Stimulated activated CD8-positive, alpha-beta memory T cell treated with anti-CD3 and anti-CD28 coated beads, Interleukin-15, amount 100 ng/mL, for 1 hour (primary cell): ENCODE measurements around the gene MGAT3.
"Not testable (repeated sequence)": the region's sequence is repeated elsewhere in the genome, so short reads cannot be mapped to it uniquely, and the experiment has no call there.

ENCODE experiments used
- DNase-seq: peaks from one replicate; pipeline ENCODE4 v3.0.0-alpha.2; 2020; ENCODE audit warnings: low read depth

The MGAT3 gene, protein sequence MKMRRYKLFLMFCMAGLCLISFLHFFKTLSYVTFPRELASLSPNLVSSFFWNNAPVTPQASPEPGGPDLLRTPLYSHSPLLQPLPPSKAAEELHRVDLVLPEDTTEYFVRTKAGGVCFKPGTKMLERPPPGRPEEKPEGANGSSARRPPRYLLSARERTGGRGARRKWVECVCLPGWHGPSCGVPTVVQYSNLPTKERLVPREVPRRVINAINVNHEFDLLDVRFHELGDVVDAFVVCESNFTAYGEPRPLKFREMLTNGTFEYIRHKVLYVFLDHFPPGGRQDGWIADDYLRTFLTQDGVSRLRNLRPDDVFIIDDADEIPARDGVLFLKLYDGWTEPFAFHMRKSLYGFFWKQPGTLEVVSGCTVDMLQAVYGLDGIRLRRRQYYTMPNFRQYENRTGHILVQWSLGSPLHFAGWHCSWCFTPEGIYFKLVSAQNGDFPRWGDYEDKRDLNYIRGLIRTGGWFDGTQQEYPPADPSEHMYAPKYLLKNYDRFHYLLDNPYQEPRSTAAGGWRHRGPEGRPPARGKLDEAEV

GRCh38 chr22:39456522-39457197 is at the start of gene MGAT3:
TSS of gene MGAT3 (plus strand) at chr22:39457012. CDS start at chr22:39487348, 30,336 bp downstream.
- DNase-seq = no peak

- no peak for DNase-seq
These were observed 48.6 kb upstream of the MGAT3 start for GRCh38 chr22:39408173-39408572.

GRCh38 chr22:39408807-39409206 is 48.0 kb upstream of the MGAT3 start:
- DNase-seq = no peak

DNA sequence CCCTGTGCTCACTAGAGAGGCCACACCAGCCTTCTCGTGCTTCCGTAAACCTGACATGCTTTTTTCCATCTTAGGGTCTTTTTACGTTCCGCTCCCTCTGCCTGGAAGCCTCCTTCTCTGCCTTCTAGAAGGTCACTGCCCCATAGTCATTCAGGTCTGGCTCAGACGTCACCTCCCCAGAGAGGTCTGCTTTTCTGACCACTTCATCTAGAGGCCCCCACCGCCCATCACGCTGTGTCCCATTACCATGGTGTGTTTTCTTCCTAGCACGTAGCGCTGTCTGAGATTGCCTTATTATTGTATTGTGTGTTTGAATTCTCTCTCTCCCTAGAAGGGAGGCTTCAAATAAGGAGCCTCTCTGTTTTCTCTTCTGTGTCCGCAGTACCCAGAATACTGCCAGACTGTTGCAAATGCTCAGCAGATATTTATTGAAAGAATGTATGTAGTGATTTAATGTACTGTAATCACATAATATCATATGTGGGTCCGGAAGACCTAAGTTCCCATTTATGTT is 47.2 kb upstream of the MGAT3 start:
- no peak for DNase-seq

DNA sequence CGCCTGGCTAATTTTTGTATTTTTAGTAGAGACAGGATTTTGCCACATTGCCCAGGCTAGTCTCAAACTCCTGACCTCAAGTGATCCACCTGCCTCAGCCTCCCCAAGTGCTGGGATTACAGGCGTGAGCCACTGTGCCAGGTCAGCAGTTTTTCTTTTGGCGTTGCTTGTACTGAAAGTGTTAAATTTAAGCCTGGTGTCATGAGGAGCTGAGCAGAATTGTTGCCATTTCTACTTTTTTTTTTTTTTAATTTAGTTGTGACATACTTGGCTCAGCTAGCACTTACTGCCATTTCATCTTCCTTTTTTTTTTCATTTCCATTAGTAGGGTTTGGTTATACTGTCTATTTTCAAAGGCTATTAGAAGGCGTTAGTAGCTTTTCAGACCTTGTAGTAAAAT is 46.5 kb upstream of the MGAT3 start:
- no peak for DNase-seq

GRCh38 chr22:39411828-39412365 is 44.9 kb upstream of the MGAT3 start:
- DNase-seq = not testable (repeated sequence)

- not testable (repeated sequence) for DNase-seq
These were observed 43.6 kb upstream of the MGAT3 start for GRCh38 chr22:39413204-39413603.

- DNase-seq = no peak
These were observed 42.4 kb upstream of the MGAT3 start for GRCh38 chr22:39414377-39414776.

DNA sequence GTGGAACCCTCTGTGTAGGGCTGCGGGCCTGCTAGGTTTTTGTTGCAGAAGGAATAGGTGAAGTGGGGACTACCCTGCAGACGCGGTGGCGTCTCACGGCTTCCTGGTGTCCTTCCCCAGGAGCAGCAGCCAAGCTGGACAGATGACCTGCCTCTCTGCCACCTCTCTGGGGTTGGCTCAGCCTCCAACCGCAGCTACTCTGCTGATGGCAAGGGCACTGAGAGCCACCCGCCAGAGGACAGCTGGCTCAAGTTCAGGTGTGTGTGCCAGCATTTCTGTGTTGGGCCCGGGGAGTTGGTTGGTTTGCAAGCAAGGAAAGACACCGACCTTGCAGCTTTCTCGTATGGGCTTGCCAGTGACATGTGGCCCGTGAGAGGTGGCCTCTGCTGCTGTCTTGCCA is 41.9 kb upstream of the MGAT3 start:
- no peak for DNase-seq

- DNase-seq = no peak
These were observed 41.3 kb upstream of the MGAT3 start for GRCh38 chr22:39415506-39415905.

GRCh38 chr22:39416319-39416718 is 40.5 kb upstream of the MGAT3 start:
- DNase-seq = no peak

GRCh38 chr22:39417641-39418040 is 39.2 kb upstream of the MGAT3 start:
- no peak for DNase-seq

DNA sequence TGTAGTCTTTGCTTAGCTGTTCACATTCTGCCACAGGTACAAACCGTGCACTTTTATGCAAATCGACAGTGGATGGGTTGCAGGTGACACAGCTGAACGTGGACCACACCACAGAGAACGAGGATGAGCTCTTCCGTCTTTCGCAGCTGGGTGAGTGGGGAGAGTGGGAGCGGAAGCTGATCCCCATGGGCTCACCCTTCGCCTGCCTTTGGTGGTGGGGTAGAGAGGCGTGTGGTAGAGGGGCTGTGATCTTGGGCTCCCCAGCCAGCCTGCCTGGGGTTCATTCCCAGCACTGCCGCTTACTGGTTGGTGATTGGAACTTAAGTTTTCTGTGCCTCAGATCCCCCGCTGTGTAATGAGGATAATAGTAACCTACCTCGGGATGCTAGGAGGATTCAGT is 38.1 kb upstream of the MGAT3 start:
- no peak for DNase-seq

GRCh38 chr22:39419096-39419495 is 37.7 kb upstream of the MGAT3 start:
- no peak for DNase-seq

DNA sequence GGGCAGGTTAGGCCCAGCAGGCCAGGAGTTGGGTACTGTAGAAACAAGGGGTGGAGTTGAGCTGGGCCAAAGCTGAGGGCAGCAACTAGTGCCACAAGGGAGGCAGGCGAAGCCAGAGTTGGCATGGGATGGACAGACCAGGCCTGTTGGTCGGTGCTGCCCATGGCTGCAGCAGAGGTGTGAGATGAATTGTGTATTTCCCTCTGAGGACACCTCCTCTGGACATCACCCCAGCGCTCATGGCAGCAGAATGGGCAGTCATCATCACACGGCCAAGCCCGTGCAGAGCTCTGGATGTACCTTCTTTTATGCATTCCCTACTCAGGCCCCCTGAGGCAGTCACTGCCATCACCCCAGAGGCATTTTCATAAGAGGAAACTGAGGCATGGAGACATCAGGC is 36.9 kb upstream of the MGAT3 start:
- DNase-seq = no peak

DNA sequence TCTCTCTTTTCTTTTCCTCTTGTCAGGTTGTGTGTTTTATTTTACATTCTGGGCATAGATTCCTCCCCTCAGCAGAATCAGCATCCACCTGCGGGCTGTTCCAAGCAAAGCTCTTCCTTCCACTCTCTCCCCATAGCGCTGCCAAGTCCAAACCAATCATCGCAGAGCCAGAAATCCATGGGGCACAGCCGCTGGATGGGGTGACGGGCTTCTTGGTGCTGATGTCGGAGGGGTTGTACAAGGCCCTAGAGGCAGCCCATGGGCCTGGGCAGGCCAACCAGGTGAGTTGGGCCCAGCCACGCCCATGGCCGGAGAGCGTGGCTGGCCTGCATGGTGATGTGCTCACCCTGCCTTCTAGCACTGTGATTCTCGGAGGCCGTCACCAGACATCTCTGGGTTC is 35.1 kb upstream of the MGAT3 start:
- DNase-seq = no peak

DNA sequence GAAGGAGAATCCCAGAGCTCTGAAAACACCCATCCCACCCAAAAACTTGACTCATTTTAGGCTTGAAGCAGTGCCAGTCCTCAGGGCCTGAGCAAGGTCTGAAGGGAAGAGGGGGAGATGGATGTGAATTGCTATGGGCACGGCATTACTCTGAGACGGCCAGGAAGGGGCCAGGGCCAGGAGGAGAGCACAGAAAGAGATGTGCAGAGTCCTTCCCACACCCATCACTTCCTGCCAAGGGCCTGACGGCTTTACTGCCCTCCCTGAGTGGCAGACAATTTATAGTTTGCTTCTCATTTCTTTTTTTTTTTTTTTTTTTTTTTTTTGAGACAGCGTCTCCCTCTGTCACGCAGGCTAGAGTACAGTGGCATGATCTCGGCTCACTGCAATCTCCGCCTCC is 34.7 kb upstream of the MGAT3 start:
- no peak for DNase-seq

DNA sequence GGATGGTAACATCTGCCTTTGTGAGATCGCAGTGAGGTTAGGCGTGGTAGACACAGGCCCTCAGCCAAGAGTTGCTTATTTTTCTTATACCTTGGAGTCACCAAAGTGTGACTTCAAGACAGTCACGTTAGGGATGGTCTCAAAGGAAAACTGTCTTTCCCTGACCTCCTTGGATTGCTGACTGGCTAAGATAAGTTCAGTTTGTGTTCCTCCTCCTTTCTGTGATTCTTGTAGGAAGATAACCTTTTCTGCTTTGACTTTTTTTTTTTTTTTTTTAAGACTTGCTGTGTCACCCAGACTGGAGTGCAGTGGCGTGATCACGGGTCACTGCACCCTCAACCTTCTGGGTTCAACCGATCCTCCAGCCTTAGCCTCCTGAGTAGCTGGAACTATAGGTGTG is 34.1 kb upstream of the MGAT3 start:
- DNase-seq = no peak

GRCh38 chr22:39423976-39424375 is 32.8 kb upstream of the MGAT3 start:
- no peak for DNase-seq

DNA sequence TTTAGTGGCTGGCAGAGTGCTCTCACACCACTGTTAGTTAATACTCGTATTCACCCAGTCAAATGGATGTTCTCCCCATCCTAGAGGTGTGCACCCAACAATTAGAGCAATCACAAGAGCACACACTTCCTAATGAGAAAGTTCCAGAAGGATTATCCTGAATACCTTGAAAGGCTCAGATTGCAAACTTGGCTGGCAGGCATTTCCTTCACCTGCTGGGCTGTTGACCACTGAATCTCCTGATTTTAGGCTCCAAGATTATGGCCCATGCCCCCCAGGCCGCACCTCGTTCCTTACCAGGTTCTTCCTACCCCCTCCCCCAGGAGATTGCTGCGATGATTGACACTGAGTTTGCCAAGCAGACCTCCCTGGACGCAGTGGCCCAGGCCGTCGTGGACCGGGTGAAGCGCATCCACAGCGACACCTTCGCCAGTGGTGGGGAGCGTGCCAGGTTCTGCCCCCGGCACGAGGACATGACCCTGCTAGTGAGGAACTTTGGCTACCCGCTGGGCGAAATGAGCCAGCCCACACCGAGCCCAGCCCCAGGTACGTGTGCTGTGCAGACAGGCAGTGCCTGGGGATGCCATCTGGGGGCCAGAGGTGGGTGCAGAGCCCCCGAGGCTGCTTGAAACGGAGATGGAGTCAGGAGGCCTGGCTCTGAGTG is 30.3 kb upstream of the MGAT3 start:
- DNase-seq = no peak

GRCh38 chr22:39427751-39428596 is 28.8 kb upstream of the MGAT3 start:
- no peak for DNase-seq
